ENCODE measurements around the gene DNAAF5. TPM values are rescaled to one million over a fixed set of nuclear protein-coding genes. Genes with fewer than 3 reads are reported as not detected.

DNAAF5 gene
- total RNA-seq, 1 experiment from 2014 or later, result 37.6 TPM

DNA sequence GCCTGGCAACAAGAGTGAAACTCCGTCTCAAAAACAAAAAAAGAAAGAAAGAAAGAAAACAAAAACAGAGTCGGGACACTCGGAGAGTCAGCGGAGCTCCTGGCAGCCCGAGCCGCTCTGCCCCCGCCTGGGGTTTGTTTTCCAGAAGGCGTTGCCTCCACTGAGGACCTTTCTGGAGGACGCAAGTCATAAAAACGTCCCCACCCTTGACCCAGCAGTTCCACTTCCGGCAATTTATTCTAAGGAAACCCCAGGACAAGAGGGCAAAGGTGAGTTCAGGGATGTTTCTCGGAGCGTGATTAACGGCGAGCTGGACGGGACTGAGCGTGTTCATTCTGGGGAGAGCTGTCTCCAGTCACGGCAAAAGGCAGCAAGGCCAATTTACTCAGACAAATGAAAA, 78.8 kb downstream of the DNAAF5 start:
- no TSS peak for BruUV-seq (replicated peaks)
- TF ChIP-seq, protein P1, sequence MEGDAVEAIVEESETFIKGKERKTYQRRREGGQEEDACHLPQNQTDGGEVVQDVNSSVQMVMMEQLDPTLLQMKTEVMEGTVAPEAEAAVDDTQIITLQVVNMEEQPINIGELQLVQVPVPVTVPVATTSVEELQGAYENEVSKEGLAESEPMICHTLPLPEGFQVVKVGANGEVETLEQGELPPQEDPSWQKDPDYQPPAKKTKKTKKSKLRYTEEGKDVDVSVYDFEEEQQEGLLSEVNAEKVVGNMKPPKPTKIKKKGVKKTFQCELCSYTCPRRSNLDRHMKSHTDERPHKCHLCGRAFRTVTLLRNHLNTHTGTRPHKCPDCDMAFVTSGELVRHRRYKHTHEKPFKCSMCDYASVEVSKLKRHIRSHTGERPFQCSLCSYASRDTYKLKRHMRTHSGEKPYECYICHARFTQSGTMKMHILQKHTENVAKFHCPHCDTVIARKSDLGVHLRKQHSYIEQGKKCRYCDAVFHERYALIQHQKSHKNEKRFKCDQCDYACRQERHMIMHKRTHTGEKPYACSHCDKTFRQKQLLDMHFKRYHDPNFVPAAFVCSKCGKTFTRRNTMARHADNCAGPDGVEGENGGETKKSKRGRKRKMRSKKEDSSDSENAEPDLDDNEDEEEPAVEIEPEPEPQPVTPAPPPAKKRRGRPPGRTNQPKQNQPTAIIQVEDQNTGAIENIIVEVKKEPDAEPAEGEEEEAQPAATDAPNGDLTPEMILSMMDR (IDR thresholded peaks at IDR 0.05; ENCODE audit: unreplicated experiment), result no peak
- ChIA-PET CTCF (interaction anchor here (0.6 to 1.1 kb wide), 3 partner anchors 19 to 97 kb away, joined by 3 to 7 read pairs (median 4); no protein-coding TSS in a partner anchor), POLR2A (interaction anchor here (0.9 kb wide), 1 partner anchor 36 kb away, joined by 3 read pairs; no protein-coding TSS in a partner anchor)
- no peak overlapping the region for H3K4me3 Mint-ChIP-seq (ENCODE audit: unreplicated experiment)
- H3K36me3 Mint-ChIP-seq (ENCODE audit: insufficient read depth, unreplicated experiment), result no peaks in the 10 kb centered on the region
- H3K27ac Mint-ChIP-seq (ENCODE audit: low read depth, unreplicated experiment), result no peak overlapping the region
- DNase-seq (ENCODE audit: unreplicated experiment), result no peak
- H3K27me3 Mint-ChIP-seq (ENCODE audit: insufficient read depth, unreplicated experiment), result no peaks in the 10 kb centered on the region
- no peaks in the 10 kb centered on the region for H3K4me1 Mint-ChIP-seq (ENCODE audit: insufficient read depth, unreplicated experiment)
- intact Hi-C loops (cut with micrococcal nuclease), result no loop called here
- H3K9me3 Mint-ChIP-seq (ENCODE audit: unreplicated experiment), result no peaks in the 10 kb centered on the region

DNA sequence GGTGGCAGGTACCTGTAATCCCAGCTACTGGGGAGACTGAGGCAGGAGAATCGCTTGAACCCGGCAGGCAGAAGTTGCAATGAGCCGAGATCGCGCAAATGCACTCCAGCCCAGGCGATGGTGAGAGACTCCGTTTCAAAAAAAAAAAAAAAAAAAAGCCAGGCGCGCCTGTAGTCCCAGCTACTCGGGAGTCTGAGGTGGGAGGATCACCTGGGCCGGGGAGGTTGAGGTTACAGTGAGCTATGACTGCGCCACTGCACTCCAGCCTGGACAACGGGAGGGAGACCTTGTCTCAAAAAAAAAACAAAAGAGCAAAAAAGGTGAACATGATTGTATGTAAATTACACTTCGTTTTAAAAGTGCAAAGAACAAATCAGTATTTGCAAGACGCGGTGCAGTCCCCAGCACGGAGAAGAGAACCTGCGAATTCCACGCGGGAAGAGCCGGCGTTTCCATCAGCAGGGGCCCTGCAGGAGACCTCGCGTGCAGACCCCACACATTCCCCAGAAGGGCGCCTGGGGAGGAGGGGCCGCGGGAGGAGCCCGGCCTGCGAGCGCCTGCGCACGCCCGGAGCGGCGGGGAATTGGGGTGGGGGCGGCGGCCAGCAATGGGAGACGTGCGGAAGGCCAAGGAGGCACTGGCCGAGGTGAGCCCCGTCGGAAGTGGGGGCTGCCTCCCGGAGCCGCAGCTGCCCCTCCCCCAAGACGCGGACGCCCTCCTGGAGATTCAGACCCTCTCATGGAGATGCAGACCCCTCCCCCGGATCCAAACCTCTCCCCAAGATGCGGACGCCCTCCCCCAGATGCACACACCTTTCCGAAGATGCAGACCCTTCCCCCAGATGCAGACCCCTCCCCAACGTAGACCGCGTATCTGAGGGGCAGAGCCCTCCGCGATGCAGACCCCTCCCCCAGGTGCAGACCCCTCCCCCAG, 89.1 kb downstream of the DNAAF5 start:
- peaks cover 18% of the 10 kb centered on the region for H3K36me3 Mint-ChIP-seq (ENCODE audit: insufficient read depth, unreplicated experiment)
- DNase-seq (ENCODE audit: unreplicated experiment), result no peak
- H3K4me1 Mint-ChIP-seq (ENCODE audit: insufficient read depth, unreplicated experiment), result peaks cover 34% of the 10 kb centered on the region
- no peak overlapping the region for H3K27ac Mint-ChIP-seq (ENCODE audit: low read depth, unreplicated experiment)
- H3K27me3 Mint-ChIP-seq (ENCODE audit: insufficient read depth, unreplicated experiment), result no peaks in the 10 kb centered on the region
- no peaks in the 10 kb centered on the region for H3K9me3 Mint-ChIP-seq (ENCODE audit: unreplicated experiment)
- BruUV-seq (replicated peaks), result no TSS peak
- ChIA-PET POLR2A (interaction anchor here (0.9 to 4.3 kb wide), 13 partner anchors 10 to 60 kb away, joined by 3 to 185 read pairs (median 10); partner anchors contain the start of genes GET4 and SUN1), CTCF (interaction anchor here (0.5 to 1.0 kb wide), 2 partner anchors 12 to 112 kb away, joined by 3 to 7 read pairs; no protein-coding TSS in a partner anchor)
- peak overlapping the region; percentile 86 for H3K4me3 Mint-ChIP-seq (ENCODE audit: unreplicated experiment)
- TF ChIP-seq, protein P1 (IDR thresholded peaks at IDR 0.05; ENCODE audit: unreplicated experiment), result no peak
- intact Hi-C loops (cut with micrococcal nuclease), result no loop called here

DNA sequence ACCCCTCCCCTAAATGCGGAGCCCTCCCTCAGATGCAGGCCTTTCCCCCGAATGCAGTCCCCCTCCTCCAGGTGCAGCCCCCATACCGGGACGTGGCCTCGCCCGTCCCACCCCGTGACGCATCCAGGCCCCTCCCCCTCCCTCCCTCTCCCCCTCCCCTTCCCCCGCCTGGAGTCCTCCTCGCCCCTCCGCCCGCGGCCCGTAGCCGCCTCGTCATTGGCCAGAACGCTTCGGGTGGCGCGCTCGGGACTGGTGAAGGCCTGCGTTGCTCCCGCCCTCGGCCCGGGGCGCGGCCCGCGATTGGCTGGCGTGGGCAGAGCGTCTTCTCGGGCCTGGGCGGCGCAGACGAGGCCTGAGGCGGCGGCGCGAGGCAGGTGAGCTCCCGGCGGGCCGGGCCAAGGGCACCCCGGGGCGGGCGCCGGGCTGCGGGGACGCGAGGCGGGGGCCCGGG, 89.8 kb downstream of the DNAAF5 start:
- peak overlapping the region; percentile 86 for H3K4me3 Mint-ChIP-seq (ENCODE audit: unreplicated experiment)
- TF ChIP-seq, protein P1 (IDR thresholded peaks at IDR 0.05; ENCODE audit: unreplicated experiment), result no peak

More for the DNA sequence above, 89.8 kb downstream of the DNAAF5 start:
- no peaks in the 10 kb centered on the region for H3K27me3 Mint-ChIP-seq (ENCODE audit: insufficient read depth, unreplicated experiment)
- H3K4me1 Mint-ChIP-seq (ENCODE audit: insufficient read depth, unreplicated experiment), result peaks cover 38% of the 10 kb centered on the region
- no TSS peak for BruUV-seq (replicated peaks)
- DNase-seq (ENCODE audit: unreplicated experiment), result peak; percentile 98
- no peaks in the 10 kb centered on the region for H3K9me3 Mint-ChIP-seq (ENCODE audit: unreplicated experiment)
- intact Hi-C loops (cut with micrococcal nuclease), result no loop called here
- ChIA-PET POLR2A (interaction anchor here (1.0 to 4.3 kb wide), 12 partner anchors 9 to 715 kb away, joined by 3 to 185 read pairs (median 10); partner anchors contain the start of genes GET4 and SUN1), CTCF (interaction anchor here (0.5 to 1.0 kb wide), 4 partner anchors 13 to 113 kb away, joined by 3 to 7 read pairs (median 4); no protein-coding TSS in a partner anchor)
- no peak overlapping the region for H3K27ac Mint-ChIP-seq (ENCODE audit: low read depth, unreplicated experiment)
- peaks cover 18% of the 10 kb centered on the region for H3K36me3 Mint-ChIP-seq (ENCODE audit: insufficient read depth, unreplicated experiment)
